ENCODE results near the gene SH3BP5.
"Not testable (repeated sequence)": the region's sequence is repeated elsewhere in the genome, so short reads cannot be mapped to it uniquely, and the experiment has no call there.

The SH3BP5 gene, protein sequence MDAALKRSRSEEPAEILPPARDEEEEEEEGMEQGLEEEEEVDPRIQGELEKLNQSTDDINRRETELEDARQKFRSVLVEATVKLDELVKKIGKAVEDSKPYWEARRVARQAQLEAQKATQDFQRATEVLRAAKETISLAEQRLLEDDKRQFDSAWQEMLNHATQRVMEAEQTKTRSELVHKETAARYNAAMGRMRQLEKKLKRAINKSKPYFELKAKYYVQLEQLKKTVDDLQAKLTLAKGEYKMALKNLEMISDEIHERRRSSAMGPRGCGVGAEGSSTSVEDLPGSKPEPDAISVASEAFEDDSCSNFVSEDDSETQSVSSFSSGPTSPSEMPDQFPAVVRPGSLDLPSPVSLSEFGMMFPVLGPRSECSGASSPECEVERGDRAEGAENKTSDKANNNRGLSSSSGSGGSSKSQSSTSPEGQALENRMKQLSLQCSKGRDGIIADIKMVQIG

DNA sequence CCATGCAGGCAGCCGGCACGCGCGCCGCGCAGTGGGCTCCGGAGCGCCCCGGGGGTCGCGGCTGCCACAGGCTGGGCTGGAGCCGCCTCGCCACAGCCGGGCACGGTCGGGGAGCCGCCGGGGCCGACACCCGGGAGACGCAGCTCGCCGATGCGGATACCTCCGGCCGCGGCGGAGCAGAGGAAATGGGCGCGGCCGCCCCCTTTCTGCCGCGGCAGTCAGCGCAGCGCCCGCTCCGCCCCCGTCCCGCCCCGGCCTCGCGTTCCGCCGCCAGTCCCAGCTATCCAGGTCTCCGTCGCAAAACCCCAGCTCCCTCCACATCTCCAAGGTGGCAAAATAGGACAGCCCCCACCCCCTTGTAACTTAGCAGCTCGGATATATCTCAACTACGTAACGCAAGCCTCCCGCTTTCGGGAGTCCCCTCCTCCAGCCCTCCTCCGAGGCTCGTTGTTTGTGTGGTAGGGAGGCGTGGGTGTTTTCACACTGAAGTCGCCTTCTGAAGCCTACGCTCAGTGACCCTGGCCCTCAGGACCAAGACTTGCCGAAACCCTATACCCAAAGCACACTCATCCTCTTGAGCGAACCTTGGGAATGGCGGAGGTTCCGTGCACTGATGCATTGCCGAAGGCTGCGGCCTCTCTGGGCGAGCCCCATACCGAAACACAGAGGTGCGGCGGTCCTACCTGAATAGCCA lies at the start of gene SH3BP5:
Gene SH3BP5, minus strand, starts transcription at position 182 of the 694 bp plus-strand sequence. Its CDS starts 178 bp downstream, at position 4.
- in situ Hi-C loops (cut with MboI; ENCODE audit: low sequenced_read_pairs) = loop anchor here (10.0 kb wide), 1 partner anchor 58 kb away; no protein-coding TSS in a partner anchor

DNA sequence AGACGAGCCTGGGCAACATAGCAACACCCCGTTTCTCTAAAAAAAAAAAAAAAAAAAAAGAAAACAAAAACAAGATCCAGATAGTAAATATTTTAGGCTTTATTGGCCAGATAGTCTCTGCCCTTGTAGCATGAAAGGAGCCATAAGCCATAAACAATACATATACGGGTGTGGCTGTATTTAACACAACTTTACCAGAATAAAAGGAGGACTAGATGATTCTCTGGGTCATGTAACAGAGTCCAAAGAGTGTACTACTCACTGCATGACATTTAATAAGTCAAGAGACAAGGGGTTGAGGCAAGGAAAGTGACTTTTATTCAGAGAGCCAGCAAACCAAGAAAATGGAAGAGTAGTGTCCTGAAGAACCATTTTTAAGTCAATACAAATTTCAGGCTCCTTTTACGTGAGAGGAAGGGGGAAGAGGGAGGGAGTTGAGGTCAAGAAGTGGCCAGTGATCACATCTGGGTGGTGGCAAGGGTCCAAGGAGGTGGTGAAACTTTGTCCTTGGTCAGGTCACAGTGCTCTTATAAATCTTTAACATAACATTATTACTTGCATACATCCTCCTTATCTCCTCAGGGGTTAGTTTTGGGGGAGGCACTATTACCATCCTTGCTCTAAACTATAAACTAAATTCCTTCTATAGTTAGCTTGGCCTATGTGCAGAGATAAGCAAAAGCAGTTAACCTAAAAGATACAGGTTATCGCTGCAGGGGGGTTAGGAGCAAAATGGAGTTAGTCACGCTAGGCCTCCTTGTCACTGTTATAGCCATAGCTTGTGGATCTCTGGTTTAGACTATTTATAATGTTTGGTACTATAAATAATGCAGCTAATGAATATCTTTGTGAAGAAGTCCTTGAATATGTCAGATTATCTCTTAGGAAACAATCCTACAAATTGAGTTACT lies 48.8 kb upstream of the SH3BP5 start:
- in situ Hi-C loops (cut with MboI; ENCODE audit: low sequenced_read_pairs) = no loop called here

DNA sequence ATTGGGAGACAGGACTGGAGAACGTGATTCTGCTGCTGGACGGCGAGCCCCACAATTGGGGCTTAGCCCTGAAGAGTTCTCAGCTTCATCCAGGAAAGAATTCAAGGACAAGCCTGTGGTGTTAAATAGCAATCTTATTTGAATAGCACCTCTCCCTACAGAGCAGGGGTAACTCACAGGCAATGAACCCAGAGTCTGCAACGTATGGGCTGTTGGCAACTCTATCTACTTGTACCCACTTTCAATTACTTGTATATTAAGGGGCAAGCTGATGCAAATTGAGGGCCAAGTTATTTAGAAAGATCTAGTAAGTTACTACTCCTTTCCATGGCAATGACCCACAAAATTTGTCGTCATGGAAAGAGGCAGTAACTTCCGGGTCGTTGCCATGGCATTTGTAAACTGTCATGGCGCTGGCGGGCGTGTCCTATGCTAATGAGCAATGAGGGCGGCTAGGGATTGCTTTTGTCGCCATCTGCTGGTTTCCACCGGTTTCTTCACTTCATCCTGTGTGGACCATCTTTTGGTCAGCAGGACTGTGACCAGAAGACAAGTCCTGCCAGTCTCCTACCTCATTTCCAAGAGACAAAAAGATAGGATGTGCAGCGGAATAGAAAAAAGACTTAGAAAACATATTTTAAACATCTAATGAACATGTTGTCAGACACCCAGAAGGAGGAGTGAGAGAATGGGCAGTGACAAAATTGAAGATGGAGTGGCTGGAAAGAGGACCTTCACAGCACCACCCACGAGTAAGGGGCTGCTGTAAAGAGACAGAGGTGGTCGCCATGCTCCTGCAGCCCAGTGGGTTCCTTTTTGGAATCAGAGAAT lies 45.8 kb upstream of the SH3BP5 start:
- in situ Hi-C loops (cut with MboI; ENCODE audit: low sequenced_read_pairs) = loop anchor here (5.0 kb wide), 1 partner anchor 106 kb away; no protein-coding TSS in a partner anchor

DNA sequence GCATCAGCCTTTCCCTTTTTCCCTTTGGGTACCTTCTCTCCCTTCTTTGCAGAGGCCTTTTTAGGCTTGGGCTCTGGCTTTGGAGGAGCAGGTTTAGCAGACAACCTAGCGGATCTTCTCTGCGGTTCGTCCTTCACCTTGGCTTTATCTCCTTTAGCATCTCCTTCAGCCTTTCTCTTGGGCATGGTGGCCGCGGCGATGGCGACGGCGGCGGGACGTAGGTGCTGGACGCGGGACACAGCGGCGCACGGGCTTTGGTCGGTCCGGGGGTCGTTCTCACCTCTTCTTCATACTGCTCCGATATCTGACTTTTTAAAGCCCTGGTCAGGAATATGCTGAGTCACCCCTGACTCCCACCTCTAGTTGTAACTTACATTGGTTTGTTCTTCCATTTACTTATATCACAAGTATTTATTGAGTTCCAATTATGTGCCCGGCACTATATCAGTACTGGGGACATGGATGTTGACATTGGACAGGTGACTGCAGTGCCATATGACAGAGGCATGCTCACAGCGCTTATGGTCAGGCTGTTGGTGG lies 43.1 kb upstream of the SH3BP5 start:
- in situ Hi-C loops (cut with MboI; ENCODE audit: low sequenced_read_pairs) = loop anchor here (5.0 kb wide), 1 partner anchor 103 kb away; no protein-coding TSS in a partner anchor

DNA sequence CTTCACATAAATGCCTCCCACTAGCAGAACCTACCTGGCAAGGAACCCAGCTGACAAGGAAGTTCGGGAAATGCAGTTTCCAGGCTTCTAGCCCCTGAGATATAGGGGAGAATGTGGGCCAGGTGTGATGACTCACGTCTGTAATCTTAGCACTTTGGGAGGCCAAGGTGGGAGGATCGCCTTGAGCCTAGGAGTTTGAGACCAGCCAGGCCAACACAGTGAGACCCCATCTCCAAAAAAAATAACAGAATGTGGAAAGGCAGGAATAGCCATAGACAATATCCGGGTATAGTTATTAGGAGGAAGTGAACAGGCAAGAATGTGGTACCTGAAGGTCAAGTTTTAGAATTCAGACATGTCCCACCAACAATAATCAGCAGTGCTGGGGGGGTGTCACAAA lies 40.5 kb upstream of the SH3BP5 start:
- in situ Hi-C loops (cut with MboI; ENCODE audit: low sequenced_read_pairs) = no loop called here

DNA sequence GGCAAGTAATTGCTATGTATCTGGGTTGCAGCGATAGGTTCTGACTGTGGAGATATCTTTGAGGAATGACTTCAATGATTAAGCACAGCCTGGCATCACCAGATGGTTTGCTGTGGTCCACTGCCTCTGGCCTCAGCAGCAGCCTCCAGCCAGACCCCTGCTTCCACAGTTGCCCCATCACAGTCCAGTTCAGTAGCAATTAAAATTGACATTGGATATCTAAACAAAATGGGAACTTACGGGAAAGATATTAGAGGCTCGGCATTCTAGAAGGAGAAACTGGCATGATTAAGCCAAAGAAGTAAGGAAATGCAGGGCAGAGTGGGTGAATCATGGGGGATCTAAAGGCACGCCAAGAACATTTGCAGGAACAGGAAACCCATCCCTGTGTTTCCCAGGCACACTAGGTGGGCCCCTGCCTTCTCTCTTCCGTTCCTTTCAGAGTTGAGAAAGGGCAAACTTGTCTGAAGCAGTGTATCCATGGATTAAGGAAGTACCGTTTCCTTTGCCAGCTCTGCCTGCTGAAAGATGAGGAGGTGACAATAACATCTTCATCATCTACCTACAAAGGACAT lies 36.3 kb upstream of the SH3BP5 start:
- in situ Hi-C loops (cut with MboI; ENCODE audit: low sequenced_read_pairs) = no loop called here

DNA sequence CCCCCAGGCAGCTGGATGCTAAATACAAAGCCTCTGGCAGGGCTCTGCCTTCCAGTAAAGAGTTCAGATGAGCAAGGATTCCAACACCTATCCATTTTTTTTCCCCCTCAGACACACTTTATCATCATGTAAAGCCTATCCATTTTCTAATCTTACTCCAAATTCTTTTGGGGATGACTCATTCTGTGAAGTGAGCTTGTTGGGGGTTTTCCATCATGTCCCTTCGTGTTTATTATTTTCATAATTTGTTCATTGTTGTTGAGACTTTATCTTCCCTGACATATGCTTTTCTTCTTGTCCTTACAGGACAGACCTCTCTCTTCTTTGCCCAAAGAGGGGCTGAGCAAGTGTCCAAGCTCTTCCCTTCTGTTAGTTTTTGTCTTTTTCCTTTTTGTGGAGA lies 34.7 kb upstream of the SH3BP5 start:
- in situ Hi-C loops (cut with MboI; ENCODE audit: low sequenced_read_pairs) = no loop called here

DNA sequence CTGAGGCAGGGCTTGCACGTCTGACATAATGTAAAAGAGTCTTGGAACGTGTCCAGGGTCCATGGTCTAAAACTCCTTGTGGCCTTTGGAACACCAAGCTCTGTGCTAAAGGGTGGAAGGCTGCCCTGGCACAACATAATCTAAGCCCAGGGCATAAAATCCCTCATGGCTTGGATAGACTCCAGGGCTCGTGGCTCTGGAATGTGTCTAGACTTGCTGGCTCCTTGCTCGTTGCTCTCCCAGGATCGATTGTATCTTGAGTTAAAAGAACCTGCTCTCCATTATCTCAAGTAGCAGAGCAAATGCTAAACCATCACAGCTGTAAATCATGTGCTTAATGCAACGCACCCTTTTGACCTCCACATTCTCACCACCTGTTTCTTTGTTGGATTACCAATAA lies 31.7 kb upstream of the SH3BP5 start:
- in situ Hi-C loops (cut with MboI; ENCODE audit: low sequenced_read_pairs) = not testable (repeated sequence)

DNA sequence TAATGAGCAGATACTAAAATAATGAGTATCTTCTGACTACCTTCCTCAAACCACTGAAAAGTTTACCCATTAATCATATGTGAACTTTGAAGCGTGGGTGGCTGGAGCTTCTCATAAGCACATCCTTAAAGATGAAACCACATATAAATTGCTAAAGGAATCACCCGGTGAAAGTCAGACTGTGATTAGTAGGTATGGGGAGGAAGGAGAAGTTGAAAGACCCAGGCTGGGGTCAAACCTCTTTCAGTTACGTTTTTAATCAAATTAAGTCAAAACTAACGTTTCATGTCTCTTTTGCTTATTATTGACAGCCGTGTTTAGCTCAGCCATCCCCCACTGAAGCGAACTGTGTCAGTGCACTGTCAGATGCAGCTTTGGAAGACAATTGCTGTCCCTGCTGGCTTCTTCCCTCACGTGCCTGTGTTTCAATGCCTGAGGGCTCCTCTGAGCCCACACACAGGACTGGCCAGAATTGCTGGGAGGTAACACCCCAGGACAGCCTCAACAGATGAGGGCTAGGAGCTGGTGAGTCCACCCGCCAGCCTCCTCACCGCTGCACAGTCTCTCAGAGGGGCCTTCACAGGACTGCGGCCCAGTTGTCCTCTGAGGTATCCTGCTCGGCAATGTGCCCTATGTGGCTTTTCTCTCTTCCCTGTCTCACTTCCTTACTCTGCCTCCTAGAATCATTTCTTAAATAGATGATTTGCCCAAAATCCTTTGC lies 29.3 kb upstream of the SH3BP5 start:
- in situ Hi-C loops (cut with MboI; ENCODE audit: low sequenced_read_pairs) = no loop called here

DNA sequence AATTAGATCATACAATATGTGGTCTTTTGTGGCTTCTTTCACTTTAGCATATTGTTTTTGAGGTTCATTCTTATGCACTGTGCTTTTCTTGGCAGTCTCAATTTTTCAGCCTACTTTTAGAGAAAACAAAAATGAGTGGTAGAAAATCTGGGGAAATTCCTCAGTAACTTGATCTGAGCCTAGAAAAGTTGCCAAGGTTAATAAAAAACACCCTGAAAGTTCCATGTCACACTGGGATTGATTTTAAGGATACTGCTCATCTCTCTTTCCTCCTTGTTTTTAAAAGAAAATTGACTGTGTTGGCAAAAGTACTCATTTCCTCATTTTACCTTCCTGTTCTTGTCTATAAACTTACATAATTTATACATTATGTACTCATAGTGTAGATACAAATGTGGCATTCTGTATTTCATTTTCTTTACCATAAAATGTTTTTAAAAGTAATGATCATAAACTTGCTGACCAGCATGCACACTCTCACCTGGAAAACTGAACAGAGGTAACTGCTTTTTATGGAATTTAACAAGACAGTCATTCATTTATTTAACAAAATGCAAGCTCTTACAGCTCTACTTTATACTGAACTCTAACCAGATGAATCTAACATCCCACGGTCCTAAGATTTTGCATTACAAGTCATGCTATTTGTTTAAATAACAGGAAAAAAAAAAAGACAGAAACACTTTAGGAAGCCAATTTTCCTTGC lies 28.6 kb upstream of the SH3BP5 start:
- in situ Hi-C loops (cut with MboI; ENCODE audit: low sequenced_read_pairs) = no loop called here

DNA sequence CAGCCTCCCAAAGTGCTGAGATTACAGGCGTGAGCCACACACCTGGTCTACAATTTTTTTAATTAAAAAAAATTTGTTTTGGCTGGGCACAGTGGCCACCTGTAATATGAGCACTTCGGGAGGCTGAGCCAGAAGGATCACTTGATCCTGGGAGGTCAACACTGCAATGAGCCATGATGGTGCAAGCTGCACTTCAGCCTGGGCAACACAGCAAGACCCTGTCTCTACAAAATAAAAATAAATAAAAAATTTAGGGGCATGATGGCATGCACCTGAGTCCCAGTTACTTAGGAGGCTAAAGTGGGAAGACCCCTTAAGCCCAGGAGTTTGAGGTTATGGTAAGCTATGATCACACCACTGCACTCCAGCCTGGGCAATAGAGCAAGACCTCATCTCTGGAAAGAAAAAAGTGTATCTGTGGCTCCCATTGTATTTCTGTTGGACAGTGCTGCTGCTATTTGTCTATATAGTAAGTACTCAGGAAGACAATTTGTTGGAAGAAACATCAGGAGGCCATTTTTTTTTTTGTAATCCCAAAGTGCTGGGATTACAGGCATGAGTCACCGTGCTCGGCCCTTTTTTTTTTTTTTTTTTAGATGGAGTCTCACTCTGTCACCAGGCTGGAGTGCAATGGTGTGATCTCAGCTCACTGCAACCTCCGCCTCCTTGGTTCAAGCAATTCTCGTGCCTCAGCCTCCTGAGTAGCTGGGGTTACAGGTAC lies 27.5 kb upstream of the SH3BP5 start:
- in situ Hi-C loops (cut with MboI; ENCODE audit: low sequenced_read_pairs) = no loop called here

DNA sequence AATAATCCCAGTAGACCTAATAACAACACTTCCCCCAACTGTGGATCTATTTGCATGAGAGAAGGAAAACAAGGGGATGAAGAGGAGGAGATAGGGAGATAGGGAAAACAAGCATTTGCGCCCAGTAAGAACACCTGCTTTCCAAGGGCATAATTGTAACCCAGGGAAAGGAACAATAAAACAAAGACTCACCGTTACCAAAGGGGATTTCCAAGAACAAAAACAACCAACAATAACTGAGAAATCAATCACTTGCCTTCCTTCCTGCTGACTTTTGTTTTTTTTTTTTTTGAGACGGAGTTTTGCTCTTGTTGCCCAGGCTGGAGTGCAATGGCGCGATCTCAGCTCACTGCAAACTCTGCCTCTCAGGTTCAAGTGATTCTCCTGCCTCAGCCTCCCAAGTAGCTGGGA lies 24.3 kb upstream of the SH3BP5 start:
- in situ Hi-C loops (cut with MboI; ENCODE audit: low sequenced_read_pairs) = not testable (repeated sequence)

DNA sequence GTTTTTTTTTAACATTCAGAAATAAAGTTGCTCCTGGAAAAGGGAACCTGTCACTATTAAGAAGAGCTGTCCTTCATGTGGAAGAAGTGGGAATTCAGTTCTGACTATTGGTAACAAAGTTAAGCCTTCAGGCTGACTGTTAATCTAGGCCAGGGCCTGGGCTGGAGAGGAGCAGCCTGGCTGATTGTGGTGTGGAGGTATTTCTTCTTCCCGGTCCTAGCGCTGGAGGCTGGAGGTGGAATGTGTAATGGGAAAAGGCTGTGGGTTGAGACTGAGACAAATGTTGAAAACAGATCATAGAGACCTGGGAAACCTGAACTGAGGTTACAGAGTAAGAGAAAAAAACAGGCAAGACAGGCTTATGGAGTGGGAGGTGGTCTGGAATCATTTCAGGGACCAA lies 23.8 kb upstream of the SH3BP5 start:
- in situ Hi-C loops (cut with MboI; ENCODE audit: low sequenced_read_pairs) = no loop called here

DNA sequence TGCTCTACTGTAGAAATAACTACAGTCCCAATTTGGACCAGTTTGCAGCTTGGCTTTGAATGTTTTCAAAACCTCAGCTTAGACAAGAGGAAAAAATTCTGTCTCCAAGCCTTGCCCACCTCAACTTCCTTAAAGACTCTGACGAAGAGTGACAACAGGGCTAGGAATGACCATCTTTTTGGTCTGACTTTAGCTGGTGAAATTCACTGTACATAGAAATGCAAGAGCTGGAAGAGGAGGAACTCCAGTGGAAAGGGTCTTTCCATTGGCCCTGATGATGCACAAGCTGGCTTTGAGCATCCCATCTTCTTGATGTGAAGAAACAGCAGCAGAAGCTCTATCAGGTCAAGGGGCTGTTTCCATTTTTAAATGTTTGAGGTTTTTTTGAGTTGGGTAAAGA lies 22.7 kb upstream of the SH3BP5 start:
- in situ Hi-C loops (cut with MboI; ENCODE audit: low sequenced_read_pairs) = no loop called here

DNA sequence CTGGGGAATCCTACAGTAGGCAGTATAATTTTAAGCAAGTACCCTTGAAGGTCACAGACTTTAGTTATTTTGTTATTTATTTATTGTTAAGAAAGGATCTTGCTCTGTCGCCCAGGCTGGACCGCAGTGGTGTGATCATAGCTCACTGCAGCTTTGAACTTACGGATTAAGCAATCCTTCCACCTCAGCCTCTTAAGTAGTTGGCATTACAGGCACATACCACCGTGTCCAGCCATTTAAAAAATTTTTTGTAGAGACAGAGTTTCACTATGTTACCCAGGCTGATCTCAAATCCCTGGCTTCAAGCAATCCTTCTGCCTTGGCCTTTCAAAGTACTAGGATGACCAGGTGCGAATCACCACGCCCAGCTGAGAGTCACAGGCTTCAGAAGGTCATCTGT lies 22.1 kb upstream of the SH3BP5 start:
- in situ Hi-C loops (cut with MboI; ENCODE audit: low sequenced_read_pairs) = no loop called here

DNA sequence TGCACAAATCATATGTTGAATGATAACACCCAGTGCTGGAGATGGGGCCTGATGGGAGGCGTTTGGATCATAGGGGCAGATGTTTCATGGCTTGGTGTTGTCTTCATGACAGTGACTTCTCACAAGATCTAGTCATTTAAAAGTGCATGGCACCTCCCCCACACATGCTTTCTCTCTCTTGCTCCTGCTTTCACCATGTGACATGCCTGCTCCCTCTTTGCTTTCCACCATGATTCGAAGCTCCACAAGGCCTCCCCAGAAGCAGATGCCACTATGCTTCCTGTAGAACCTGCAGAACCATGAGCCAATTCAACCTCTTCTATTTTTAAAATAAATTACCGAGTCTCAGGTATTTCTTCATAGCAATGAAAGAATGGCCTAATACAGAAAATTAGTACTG lies 17.8 kb upstream of the SH3BP5 start:
- in situ Hi-C loops (cut with MboI; ENCODE audit: low sequenced_read_pairs) = no loop called here

DNA sequence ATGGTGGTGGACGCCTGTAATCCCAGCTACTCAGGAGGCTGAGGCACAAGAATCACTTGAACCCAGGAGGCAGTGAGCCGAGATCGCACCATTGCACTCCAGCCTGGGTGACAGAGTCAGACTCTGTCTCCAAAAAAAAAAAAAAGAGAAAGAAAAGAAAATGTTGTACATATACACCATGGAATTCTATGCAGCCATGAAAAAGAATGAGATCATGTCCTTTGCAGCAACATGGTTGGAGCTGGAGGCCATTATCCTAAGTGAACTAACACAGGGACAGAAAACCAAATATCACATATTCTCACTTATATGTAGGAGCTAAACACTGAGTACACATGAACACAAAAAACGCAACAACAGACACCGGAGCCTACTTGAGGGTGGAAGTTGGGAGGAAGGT lies 17.1 kb upstream of the SH3BP5 start:
- in situ Hi-C loops (cut with MboI; ENCODE audit: low sequenced_read_pairs) = not testable (repeated sequence)

DNA sequence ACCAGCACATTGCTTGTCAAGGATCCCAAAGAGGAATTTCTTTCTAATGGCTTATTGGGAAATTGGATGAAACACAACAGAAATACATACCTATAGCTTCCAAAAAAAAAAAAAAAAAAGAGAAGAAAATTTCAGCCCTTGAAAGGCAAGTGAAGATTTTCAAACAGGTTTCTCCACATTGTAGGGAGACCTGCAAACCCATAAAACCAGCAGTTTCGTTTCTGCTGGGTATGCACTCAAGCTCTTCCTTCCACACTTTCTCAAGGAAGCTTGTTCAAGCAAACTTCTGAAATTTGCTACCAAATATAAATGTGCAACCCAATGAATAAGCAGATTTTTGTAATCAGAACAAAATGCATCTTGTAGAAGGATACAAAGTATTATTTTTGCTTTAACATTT lies 15.9 kb upstream of the SH3BP5 start:
- in situ Hi-C loops (cut with MboI; ENCODE audit: low sequenced_read_pairs) = no loop called here
